ENCODE measurements around the gene CLSTN2.

Gene CLSTN2

DNA sequence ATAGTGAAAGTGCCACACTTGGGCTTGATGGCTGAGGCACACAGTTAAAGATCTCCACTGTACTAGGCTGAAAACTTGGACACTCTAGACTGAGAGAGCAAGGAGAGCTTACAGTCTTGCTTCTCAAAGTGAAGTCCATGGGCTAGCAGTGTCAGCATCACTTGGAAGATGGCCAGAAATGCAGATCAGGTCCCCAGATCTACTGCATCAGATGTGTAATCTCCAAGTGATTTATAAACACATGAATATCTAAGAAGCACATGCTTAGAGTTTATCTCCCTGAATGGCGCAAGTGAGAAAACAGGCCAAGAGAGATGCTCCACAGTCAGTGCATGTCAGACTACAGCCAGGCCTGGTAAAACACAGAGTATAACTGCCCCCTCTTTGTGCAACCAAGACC is 308.6 kb downstream of the CLSTN2 start:
- DNase-seq (ENCODE audit: extremely low read depth, low read depth), result no peak
- TF ChIP-seq, protein P1, sequence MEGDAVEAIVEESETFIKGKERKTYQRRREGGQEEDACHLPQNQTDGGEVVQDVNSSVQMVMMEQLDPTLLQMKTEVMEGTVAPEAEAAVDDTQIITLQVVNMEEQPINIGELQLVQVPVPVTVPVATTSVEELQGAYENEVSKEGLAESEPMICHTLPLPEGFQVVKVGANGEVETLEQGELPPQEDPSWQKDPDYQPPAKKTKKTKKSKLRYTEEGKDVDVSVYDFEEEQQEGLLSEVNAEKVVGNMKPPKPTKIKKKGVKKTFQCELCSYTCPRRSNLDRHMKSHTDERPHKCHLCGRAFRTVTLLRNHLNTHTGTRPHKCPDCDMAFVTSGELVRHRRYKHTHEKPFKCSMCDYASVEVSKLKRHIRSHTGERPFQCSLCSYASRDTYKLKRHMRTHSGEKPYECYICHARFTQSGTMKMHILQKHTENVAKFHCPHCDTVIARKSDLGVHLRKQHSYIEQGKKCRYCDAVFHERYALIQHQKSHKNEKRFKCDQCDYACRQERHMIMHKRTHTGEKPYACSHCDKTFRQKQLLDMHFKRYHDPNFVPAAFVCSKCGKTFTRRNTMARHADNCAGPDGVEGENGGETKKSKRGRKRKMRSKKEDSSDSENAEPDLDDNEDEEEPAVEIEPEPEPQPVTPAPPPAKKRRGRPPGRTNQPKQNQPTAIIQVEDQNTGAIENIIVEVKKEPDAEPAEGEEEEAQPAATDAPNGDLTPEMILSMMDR (IDR thresholded peaks at IDR 0.05; ENCODE audit: low read depth, low read length), result no peak

DNA sequence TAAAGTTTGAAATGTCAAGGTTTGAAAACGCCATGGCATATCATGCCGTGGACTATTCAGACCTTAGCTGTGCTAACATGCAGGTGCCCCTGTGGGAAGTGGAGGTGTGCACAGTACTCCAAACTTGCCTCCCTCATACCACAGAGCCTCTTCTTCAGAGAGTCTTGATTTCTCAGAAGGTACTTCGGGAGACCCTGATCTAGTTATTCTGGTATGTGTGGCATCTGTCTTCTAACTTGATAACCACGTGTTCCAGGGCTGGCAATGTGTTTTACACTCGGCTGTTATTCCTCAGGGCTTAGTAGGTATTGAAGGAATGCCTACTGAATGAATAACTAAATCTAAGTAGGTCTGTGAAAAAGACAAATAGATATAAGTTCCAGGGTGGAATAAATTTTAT is 309.9 kb downstream of the CLSTN2 start:
- DNase-seq (ENCODE audit: extremely low read depth, low read depth), result no peak
- TF ChIP-seq, protein P1 (IDR thresholded peaks at IDR 0.05; ENCODE audit: low read depth, low read length), result no peak

DNA sequence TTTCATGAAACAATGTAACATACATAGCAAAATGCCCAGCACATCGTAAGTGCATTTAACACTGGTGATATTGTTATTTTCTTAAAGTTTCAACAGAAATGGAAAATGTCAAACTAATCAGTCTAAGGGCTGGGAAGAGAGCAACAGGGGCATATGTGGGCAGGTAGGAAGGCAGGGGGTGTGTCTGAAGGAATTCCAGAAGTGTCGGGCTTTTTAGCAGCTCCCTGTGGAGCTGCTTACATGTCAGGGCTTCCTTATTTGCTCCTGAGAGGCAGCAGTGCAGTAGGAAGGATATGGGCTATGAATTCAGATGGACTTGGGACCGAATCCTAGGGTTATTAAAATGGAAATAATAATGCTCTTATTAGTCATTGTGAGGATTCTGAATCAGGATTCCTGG is 311.6 kb downstream of the CLSTN2 start:
- DNase-seq (ENCODE audit: extremely low read depth, low read depth), result no peak
- TF ChIP-seq, protein P1 (IDR thresholded peaks at IDR 0.05; ENCODE audit: low read depth, low read length), result no peak

DNA sequence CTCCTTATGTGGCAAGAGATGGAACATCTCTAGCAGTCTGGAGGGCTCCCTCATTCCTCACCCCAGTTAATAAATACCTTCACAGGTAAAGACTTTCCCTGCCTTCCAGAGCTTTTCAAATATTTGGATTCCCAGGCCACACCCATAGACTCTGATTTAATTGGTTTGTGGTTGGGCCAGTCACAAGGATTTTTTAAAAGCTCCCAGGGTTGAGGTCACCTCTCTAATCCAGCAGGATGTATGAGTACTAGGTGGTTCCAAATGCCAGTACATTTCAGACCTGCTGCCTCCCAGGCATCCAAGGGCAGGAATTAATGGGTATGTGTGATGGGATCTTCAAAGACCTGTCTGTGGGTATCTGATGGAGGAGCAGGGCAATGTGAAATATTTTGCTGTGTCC is 312.8 kb downstream of the CLSTN2 start:
- DNase-seq (ENCODE audit: extremely low read depth, low read depth), result no peak

DNA sequence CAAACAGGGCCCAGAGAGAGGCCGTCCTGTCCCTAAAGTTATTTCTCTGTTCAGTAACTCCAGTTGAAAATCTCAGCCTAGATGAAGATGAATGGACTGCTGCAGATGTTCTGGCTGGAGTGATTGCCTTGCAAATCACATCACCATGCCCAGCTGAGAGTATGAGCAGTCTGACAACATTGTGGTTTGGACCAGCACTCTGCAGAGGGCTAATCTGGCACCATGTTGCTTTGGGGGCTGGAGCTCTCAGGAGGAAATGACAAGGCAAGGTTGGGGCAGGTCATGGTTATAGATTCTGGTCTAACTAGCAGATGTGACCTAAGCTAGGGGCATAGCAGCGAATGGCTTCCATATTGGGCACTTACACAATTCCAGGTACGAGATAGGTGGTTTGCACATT is 314.2 kb downstream of the CLSTN2 start:
- no peak for DNase-seq (ENCODE audit: extremely low read depth, low read depth)
- TF ChIP-seq, protein P1 (IDR thresholded peaks at IDR 0.05; ENCODE audit: low read depth, low read length), result no peak

More for the DNA sequence above, 312.8 kb downstream of the CLSTN2 start:
- TF ChIP-seq, protein P1 (IDR thresholded peaks at IDR 0.05; ENCODE audit: low read depth, low read length), result no peak

DNA sequence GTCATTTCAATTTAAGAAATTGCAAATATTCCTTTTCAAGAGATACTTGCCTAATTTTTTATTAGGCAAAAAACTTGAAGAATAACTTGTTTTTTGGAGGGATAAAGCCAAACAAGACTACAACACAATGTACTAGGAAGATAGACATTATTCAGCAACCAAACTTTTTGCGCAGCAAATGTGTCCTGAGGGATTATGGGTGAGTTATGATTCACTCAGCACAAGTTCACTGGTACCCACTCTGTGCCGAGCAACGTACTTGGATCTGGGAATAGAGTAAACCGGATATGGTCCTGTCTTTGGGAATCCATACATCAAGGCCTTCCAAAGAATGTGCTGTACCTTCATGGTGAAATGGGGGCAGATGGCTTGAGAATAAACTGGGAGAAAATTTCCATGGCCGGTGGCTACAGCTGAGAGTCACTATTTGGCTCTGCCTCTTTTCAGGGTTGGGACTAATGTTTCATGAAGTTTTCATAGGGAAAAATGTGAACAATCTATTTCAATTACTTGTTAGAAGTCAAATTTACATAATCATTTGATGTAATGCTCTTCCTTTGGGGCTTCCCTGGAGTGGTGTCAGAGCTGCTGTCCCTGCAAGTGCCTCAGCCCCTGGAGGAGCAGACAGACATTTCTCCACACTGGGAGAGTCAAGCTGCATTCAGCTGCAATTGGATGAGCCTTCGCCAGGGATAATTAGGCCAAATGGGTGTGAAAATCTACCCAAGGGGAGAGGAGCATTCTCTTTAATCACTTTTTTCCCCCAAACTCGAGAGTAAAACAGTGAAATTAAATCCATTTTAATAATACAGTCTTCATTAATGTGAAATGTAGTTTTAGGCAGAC is 315.2 kb downstream of the CLSTN2 start:
- DNase-seq (ENCODE audit: extremely low read depth, low read depth), result no peak
- TF ChIP-seq, protein P1 (IDR thresholded peaks at IDR 0.05; ENCODE audit: low read depth, low read length), result no peak

DNA sequence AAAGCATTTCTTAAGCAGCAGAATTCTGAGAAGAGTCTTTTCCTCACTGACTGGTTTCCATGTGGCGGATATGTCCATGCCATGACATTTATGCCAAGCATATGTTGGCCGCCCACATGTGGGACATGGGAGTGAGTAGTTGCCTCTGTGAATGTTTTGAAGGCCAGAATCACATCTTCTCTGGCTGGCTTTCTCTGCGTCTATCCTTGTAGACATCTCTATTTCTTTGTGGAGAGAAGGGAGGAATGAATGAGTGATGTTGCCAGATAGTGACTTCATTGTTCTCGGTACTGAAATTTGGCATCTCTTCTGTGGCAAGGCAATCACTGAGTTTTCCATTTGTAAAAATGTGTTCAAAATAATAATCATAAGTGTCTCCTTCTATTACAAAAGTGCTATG is 316.0 kb downstream of the CLSTN2 start:
- TF ChIP-seq, protein P1 (IDR thresholded peaks at IDR 0.05; ENCODE audit: low read depth, low read length), result no peak
- no peak for DNase-seq (ENCODE audit: extremely low read depth, low read depth)
